ENCODE measurements around the gene EIF3J.

- TF ChIP-seq POLR2A (IDR thresholded peaks at IDR 0.05) (peak in 2 of 4 donors; percentile 86 to 90), CTCF (IDR thresholded peaks at IDR 0.05) (peak in 2 of 6 experiments; percentile 28 to 35)
Observed at GRCh38 chr15:44536962-44537734, at the start of gene EIF3J.
